GM13977 (cell line): ENCODE measurements around the gene DYNLRB2.

ENCODE experiments used
- DNase-seq: peaks from one replicate; pipeline ENCODE4 v3.0.0; 2012; ENCODE audit warnings: low spot score
- CTCF ChIP-seq: IDR thresholded peaks from 2 replicates; pipeline ENCODE4 v1.5.1; 2012; ENCODE audit warnings: mild to moderate bottlenecking, control low read depth; ENCODE audit not compliant: insufficient read depth; ENCODE audit errors: extremely low read depth, missing control alignments
- in situ Hi-C: fragments of 300-500 bp; cut with MboI; formaldehyde crosslinking; loops from one replicate; pipeline ENCODE4 v1.12.0; 2022; ENCODE audit warnings: low sequenced_read_pairs, low pct_unique_long_range_greater_than_20kb, mixed read lengths, inconsistent platforms; ENCODE audit not compliant: unreplicated experiment

Gene DYNLRB2

DNA sequence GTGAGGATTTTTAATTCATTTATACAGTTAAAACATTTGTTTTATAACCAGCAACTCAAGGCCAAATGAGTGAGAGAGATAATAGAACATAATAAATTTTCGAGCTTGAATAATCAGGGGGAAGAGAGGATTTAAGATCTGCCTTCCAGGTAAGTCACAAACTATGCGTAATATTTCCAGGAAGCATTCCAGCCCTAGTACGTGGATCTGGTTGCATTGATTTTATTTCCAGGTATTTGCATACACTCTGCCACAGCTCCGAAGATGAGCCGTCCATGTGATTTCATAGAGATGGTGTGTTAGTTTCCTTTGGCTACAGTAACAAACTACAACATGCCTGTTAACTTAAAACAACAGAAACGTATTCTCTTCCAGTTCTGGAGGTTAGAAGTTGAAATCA lies 3.5 kb downstream of the DYNLRB2 start:
- DNase-seq, result no peak
- in situ Hi-C loops, result no loop called here
- no peak for TF ChIP-seq CTCF

DNA sequence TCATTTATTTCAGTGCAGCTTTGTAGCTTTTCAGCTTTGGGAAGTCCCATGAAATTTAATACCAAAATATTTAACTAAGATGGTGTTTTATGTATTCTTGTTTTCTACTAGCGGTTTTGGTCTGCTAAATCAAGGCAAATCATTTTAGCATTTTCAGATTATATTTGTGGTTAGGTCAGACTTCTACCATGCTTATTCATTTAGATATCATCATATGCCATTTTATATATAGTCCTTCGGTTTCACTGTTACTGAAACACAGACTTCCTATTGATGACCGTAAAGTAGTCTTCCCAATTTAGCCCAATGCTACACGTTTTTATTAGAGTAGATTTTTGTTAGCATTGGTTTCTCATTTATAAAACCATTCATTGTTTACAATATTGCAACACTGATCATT lies 5.5 kb downstream of the DYNLRB2 start:
- in situ Hi-C loops, result no loop called here
- DNase-seq, result no peak
- no peak for TF ChIP-seq CTCF

GRCh38 chr16:80547145-80547544 lies 6.4 kb downstream of the DYNLRB2 start:
- in situ Hi-C loops, result no loop called here

DNA sequence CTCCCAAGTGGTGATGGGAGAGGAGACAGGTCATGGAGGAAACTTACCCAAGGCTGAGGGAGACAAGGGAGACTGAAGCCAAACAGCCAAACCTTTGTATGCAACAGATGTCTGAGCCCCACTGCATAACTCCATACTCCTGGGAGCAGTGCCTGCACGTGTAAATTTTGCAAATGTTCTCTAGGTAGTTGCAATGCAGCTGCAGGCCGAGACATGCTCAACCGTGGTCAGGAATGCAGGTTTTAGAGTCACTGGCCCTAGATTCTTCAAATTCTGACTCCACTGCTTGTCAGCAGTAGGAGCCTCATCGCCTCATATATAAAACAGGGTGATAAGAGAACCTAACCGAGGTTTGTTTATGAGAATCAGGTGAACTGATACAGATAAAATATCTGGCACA lies 11.5 kb downstream of the DYNLRB2 start:
- in situ Hi-C loops, result no loop called here
- DNase-seq, result no peak
- no peak for TF ChIP-seq CTCF

More at GRCh38 chr16:80547145-80547544, 6.4 kb downstream of the DYNLRB2 start:
- TF ChIP-seq CTCF, result no peak
- no peak for DNase-seq

GRCh38 chr16:80554033-80554432 lies 13.2 kb downstream of the DYNLRB2 start:
- in situ Hi-C loops, result no loop called here
- no peak for DNase-seq
- TF ChIP-seq CTCF, result no peak

DNA sequence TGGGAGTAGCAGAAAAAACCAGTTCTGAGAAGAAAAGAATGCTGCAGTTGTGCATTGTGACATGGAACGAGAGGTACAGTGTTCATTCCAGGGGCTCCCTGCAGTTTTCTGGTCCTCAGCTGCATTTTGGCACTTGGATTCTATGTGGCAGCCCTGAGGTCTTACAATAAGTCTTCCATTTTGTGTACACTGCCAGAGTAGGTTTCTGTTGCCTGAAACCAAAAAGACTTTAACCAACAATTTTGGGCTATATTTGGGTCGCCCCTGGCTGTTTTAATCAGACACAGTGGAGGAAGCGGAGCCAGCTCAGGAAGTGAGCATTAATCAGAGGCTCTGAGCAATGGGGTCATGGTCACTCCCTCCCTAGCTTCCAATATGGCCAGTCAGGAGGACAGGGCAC lies 15.7 kb downstream of the DYNLRB2 start:
- in situ Hi-C loops, result no loop called here
- no peak for DNase-seq
- no peak for TF ChIP-seq CTCF

DNA sequence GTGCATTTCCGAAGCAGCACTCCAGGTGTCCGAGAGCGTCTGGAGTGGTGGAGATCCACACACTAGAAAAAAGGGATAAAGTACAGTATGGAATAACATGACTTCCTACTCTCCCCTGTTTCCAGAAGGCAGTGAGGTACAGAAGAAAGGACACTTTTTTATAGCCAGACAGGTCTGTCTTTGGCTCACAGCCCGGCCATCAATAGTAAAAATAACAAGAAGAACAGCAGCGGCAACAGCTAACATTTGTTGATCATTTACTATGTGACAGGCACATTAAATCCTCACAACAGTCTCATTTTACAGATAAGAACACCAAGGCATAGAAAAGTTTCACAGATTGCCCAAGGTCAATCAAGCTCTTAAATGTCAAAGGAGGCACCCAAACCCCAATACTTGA lies 16.2 kb downstream of the DYNLRB2 start:
- DNase-seq, result no peak
- in situ Hi-C loops, result no loop called here
- TF ChIP-seq CTCF, result no peak
